T-helper 2 cell (primary cell): ENCODE results near the gene SLC47A2.
"Not testable (repeated sequence)": the region's sequence is repeated elsewhere in the genome, so short reads cannot be mapped to it uniquely, and the experiment has no call there.

Source experiments
- DNase-seq, 5 experiments: peaks; one replicate each; pipeline versions ENCODE4 v3.0.0 to v3.0.0-alpha.2; 2012 to 2022

Gene SLC47A2

GRCh38 chr17:19706791-19707727 lies 9.3 kb downstream of the SLC47A2 start:
- no peak for DNase-seq

GRCh38 chr17:19705771-19706770 lies 10.3 kb downstream of the SLC47A2 start:
- DNase-seq: no peak

DNA sequence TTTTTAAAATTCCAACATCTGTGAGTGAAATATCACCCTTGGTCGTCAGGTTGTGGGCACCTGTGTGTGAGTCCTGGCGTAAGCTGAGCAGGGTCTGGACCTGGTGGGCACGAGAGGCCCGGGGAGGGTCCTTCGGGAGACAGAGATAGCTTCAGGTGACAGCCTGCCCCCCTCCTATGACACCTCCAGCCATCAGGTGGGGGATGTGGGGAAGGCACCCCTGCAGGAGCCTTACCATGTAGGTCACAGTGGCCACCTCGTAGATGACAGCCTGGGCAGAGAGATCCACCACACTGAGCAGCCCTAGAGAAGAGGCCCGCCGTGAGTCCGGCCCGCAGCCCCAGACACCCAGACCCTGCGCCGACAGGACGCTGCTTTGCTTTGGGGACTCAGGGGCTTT lies 11.2 kb downstream of the SLC47A2 start:
- DNase-seq: no peak

- no peak for DNase-seq
These were observed 12.4 kb downstream of the SLC47A2 start for GRCh38 chr17:19703828-19704613.

GRCh38 chr17:19703106-19703827 lies 13.1 kb downstream of the SLC47A2 start:
- DNase-seq: no peak

GRCh38 chr17:19702217-19702641 lies 14.2 kb downstream of the SLC47A2 start:
- DNase-seq: no peak

DNA sequence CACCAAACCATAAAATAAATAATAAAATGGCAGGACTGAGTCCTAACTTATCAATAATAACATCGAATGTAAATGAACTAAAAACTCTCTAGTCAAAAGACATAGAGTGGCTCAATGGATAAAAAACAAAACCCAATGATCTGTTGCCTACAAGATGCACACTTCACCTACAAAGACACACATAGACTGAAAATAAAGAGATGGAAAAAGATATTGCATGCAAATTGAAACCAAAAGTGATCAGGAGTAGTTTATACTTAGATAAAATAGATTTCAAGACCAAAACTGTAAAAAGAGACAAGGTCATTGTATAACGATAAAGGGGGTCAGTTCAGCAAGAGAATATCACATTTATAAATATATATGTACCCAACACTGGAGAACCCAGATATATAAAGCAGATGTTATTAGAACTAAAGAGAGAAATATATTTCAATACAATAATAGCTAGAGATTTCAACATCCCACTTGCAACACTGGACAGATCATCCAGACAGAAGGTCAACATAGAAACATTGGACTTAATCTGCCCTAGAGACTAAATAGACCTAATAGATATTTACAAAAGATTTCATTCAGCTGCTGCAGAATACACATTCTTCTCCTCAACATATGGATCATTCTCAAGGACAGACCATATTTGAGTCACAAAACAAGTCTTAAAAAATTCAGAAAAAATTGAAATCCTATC lies 29.8 kb downstream of the SLC47A2 start:
- DNase-seq: no peak

DNA sequence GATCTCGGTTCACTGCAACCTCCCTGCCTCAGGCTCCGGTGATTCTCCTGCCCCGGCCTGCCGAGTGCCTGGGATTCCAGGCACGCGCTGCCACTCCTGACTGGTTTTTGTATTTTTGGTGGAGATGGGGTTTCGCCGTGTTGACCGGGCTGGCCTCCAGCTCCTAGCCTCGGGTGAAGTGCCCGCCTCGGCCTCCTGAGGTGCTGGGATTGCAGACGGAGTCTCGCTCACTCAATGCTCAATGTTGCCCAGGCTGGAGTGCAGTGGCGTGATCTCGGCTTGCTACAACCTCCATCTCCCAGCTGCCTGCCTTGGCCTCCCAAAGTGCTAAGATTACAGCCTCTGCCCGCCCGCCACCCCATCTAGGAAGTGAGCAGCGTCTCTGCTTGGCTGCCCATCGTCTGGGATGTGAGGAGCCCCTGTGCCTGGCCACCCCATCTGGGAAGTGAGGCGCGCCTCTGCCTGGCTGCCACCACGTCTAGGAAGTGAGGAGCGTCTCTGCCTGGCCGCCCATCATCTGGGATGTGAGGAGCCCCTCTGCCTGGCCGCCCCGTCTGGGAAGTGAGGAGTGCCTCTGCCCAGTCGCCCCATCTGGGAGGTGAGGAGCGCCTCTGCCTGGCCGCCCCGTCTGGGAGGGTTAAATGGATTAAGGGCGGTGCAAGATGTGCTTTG lies 31.3 kb downstream of the SLC47A2 start:
- not testable (repeated sequence) for DNase-seq

- no peak for DNase-seq
These were observed 33.3 kb downstream of the SLC47A2 start for GRCh38 chr17:19683117-19683516.

GRCh38 chr17:19678581-19679453 lies 37.6 kb downstream of the SLC47A2 start:
- DNase-seq: no peak

- no peak for DNase-seq
These were observed 38.5 kb downstream of the SLC47A2 start for GRCh38 chr17:19677736-19678379.

DNA sequence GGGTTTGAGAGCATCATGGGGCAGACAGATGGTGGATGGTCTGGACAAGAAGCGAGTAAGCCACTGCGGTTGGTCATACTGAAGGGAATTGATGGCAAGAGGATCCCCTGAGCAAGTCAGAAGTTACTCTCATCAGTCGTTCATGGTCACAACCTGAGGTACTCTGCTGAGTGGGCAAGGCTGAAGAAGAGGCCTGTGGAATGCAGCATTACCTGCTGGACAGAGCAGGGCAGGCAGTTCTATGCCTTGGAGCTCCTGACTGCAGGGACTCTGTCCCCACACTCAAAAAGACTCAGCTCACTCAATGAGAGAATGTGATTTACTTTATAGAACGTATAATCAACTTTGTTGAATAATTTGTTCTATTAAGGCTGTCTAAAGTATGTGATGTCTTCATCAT lies 39.5 kb downstream of the SLC47A2 start:
- DNase-seq: no peak

GRCh38 chr17:19673623-19674022 lies 42.8 kb downstream of the SLC47A2 start:
- no peak for DNase-seq

GRCh38 chr17:19672009-19672750 lies 44.2 kb downstream of the SLC47A2 start:
- DNase-seq: no peak

- DNase-seq: no peak
These were observed 45.0 kb downstream of the SLC47A2 start for GRCh38 chr17:19671433-19671832.

- DNase-seq: no peak
These were observed 45.5 kb downstream of the SLC47A2 start for GRCh38 chr17:19670908-19671307.

DNA sequence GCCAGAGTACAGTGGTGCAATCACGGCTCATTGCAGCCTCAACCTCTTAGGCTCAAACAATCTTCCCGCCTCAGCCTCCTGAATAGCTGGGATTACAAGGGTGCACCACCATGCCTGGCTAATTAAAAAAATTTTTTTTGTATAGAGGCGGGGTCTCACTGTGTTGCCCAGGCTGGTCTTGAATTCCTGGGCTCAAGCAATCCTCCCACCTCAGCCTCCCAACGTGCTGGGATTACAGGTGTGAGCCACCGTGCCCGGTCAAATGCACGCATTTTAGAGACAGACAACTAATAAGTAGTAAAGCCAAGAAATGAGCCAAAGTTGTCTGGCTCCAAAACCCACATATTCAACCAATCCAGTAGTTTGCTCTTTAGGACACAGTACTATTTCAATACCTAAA lies 46.7 kb downstream of the SLC47A2 start:
- not testable (repeated sequence) for DNase-seq

DNA sequence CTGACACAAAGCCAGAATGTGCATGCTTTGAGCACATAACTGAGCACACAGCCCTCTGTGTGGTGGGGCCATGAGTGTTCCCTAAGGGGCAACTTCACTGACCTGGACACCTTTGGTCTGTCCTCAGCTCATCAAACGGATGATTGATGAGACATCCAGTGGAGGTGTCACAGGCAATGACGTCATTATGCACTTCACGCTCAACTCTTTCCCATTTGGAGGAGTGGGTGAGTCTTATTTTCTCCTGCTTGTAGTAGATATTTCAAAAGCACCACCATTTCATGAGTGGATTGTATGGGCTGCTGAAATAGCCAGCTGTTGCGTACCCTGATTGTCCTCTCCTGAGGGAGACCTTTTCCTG lies 51.6 kb downstream of the SLC47A2 start:
- no peak for DNase-seq
